GM12878 (cell line): ENCODE results near the gene UBA7. TPM values are rescaled to one million over a fixed set of nuclear protein-coding genes. Genes with fewer than 3 reads are reported as not detected.
A peak's percentile ranks its signal among the peaks of the same experiment; 100 is the strongest.

Experiments used
- ATF7 ChIP-seq: fragments of 450-650 bp; IDR thresholded peaks from 2 replicates; pipeline ENCODE4 v1.6.1; 2016; ENCODE audit warnings: low read depth, mild to moderate bottlenecking
- CEBPB ChIP-seq, 2 experiments: fragments of 150-350 bp in 1 of 2; IDR thresholded peaks; 2 replicates each; pipeline ENCODE4 v1.6.1; 2012 to 2014; ENCODE audit warnings: low read depth in 2 of 2, low read length in 2 of 2, borderline replicate concordance in 1 of 2, inconsistent platforms in 1 of 2
- CHD1 ChIP-seq: IDR thresholded peaks from 2 replicates; pipeline ENCODE4 v1.6.1; 2012; ENCODE audit warnings: low read depth, low read length, improper control_type of control experiment
- CHD4 ChIP-seq: fragments of 200-600 bp; sonication (generic); IDR thresholded peaks from 2 replicates; pipeline ENCODE4 v1.6.1; 2016; ENCODE audit warnings: mild to moderate bottlenecking
- FOXK2 ChIP-seq: fragments of 450-650 bp; IDR thresholded peaks from 2 replicates; pipeline ENCODE4 v1.6.1; 2017; ENCODE audit warnings: mild to moderate bottlenecking, moderate library complexity
- IRF4 ChIP-seq: IDR thresholded peaks from 2 replicates; pipeline ENCODE4 v1.6.1; 2011; ENCODE audit warnings: low read depth, low read length
- MEF2A ChIP-seq: IDR thresholded peaks from 2 replicates; pipeline ENCODE4 v1.6.1; 2011; ENCODE audit warnings: low read depth, mild to moderate bottlenecking, low read length, moderate library complexity; ENCODE audit not compliant: insufficient read depth
- MXI1 ChIP-seq: fragments of 150-350 bp; IDR thresholded peaks from 2 replicates; pipeline ENCODE4 v1.6.1; 2011; ENCODE audit warnings: low read depth, mild to moderate bottlenecking, inconsistent platforms, low read length, improper control_type of control experiment
- NKRF ChIP-seq: fragments of 450-650 bp; conservative IDR thresholded peaks from 2 replicates; pipeline ENCODE4 v1.6.1; 2017; ENCODE audit warnings: mild to moderate bottlenecking, moderate library complexity
- NR2C1 ChIP-seq: fragments of 450-650 bp; IDR thresholded peaks from 2 replicates; pipeline ENCODE4 v1.6.1; 2017; ENCODE audit warnings: antibody characterized with exemption, mild to moderate bottlenecking, moderate library complexity
- RFX5 ChIP-seq: IDR thresholded peaks from 2 replicates; pipeline ENCODE4 v1.6.1; 2011; ENCODE audit warnings: low read depth, low read length, improper control_type of control experiment
- SMC3 ChIP-seq: IDR thresholded peaks from 2 replicates; pipeline ENCODE4 v1.6.1; 2011; ENCODE audit warnings: low read length, improper control_type of control experiment, borderline replicate concordance
- STAT3 ChIP-seq: IDR thresholded peaks from 2 replicates; pipeline ENCODE4 v1.6.1; 2011; ENCODE audit warnings: low read depth, low read length, improper control_type of control experiment
- TBL1XR1 ChIP-seq: IDR thresholded peaks from 2 replicates; pipeline ENCODE4 v1.6.1; 2012; ENCODE audit warnings: low read depth, low read length, improper control_type of control experiment
- TCF12 ChIP-seq: IDR thresholded peaks from 2 replicates; pipeline ENCODE4 v1.6.1; 2011; ENCODE audit warnings: low read depth, mild to moderate bottlenecking, low read length
- WRNIP1 ChIP-seq: IDR thresholded peaks from 2 replicates; pipeline ENCODE4 v1.6.1; 2011; ENCODE audit warnings: low read depth, low read length, improper control_type of control experiment, borderline replicate concordance
- ZBTB33 ChIP-seq: fragments of 450-650 bp; IDR thresholded peaks from 2 replicates; pipeline ENCODE4 v1.6.1; 2017; ENCODE audit warnings: mild to moderate bottlenecking
- polyA plus RNA-seq, 11 experiments: library from polyadenylated mRNA; depleted of rRNA in 4 of 11; unstranded in 6 of 11; stranded (reverse) in 5 of 11; fragments of >200 nt; fragmentation: Nextera tagmentation in 4 of 11; fragmentation: Illumina TruSeq in 1 of 11; extraction: Ambion mirVana in 4 of 11; extraction: Trizol in 1 of 11; gene quantifications; 1 replicate in 1 of 11; 2 replicates in 10 of 11; pipeline versions ENCODE4 v1.2.1 to v1.2.3, GENCODE V29; 2011 to 2016; ENCODE audit warnings: inconsistent platforms in 2 of 11, missing spikeins in 2 of 11, low read depth in 1 of 11
- total RNA-seq, 4 experiments: library from RNA; depleted of rRNA in 3 of 4; stranded (reverse); fragments of >200 nt in 3 of 4; fragmentation: Illumina TruSeq in 1 of 4; extraction: Trizol in 1 of 4; gene quantifications; 2 replicates each; pipeline versions ENCODE4 v1.2.1 to v1.2.3, GENCODE V29; 2013 to 2021
- TF ChIP-seq, protein P1 (sequence below): IDR thresholded peaks from 2 replicates; pipeline ENCODE4 v1.6.1; 2011; ENCODE audit warnings: low read depth, mild to moderate bottlenecking, low read length, moderate library complexity, borderline replicate concordance; ENCODE audit errors: extremely low read depth
- TF ChIP-seq, protein P2 (sequence below): fragments of 450-650 bp; IDR thresholded peaks from 2 replicates; pipeline ENCODE4 v1.6.1; 2016; ENCODE audit warnings: mild to moderate bottlenecking, moderate library complexity, borderline replicate concordance
- TF ChIP-seq, protein P3 (sequence below): IDR thresholded peaks from 2 replicates; pipeline ENCODE4 v1.6.1; 2012; ENCODE audit warnings: low read depth, low read length, improper control_type of control experiment

UBA7 gene
- total and polyA plus RNA-seq, 10 of the 15 experiments (the other 5 are each of a cell fraction or from before 2014, with no cell fraction given), result 11.8 to 116 (median 46.7) TPM

DNA sequence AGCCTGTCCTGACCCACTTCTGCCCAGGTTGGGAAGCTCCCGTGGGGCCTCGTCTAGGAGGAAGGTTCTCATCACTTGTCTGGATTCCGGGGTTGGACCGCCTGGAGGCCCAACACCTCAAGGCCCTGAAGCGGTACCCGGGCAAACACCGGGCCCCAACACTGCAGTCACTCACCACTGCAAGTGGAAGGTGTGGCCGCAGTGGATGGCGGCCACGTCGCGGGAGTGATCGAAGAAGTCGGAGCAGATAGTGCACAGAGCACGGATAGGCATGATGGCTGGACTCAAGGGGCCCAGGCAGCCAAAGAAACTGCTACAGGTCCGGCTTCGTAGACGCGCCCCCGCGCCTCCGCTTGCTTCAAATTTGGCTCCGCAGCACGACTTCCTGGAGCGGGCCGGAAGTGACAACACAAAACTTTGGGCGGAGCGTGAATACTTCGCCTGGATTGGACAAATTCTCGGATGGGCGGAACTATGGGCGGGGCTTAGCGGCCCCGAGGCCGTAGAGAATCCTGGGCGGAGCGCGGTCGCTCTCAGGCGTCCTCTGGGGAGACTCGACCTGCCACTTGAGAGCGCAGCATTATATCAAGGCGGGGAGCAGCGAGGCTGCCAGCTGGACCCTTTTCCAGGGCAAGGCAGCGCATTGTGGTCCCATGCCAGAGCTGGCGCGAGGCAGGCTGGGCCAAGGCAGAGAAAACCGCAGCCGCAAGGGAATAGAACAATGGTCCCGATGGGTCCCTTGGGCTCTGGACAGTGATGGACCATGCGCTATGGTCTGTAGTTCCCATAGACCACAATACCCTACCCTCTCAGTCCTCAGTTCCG, 42.6 kb upstream of the UBA7 start, which contains the start of gene TRAIP (continued):
- TF ChIP-seq ZBTB33, result no peak
- TF ChIP-seq SMC3, result no peak
- no peak for TF ChIP-seq MEF2A
- TF ChIP-seq TCF12, result no peak
- TF ChIP-seq, protein P1, sequence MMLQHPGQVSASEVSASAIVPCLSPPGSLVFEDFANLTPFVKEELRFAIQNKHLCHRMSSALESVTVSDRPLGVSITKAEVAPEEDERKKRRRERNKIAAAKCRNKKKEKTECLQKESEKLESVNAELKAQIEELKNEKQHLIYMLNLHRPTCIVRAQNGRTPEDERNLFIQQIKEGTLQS, result no peak
- peak; percentile 95 for TF ChIP-seq MXI1
- TF ChIP-seq NKRF, result peak; percentile 100
- TF ChIP-seq CHD4, result no peak
- TF ChIP-seq, protein P2, sequence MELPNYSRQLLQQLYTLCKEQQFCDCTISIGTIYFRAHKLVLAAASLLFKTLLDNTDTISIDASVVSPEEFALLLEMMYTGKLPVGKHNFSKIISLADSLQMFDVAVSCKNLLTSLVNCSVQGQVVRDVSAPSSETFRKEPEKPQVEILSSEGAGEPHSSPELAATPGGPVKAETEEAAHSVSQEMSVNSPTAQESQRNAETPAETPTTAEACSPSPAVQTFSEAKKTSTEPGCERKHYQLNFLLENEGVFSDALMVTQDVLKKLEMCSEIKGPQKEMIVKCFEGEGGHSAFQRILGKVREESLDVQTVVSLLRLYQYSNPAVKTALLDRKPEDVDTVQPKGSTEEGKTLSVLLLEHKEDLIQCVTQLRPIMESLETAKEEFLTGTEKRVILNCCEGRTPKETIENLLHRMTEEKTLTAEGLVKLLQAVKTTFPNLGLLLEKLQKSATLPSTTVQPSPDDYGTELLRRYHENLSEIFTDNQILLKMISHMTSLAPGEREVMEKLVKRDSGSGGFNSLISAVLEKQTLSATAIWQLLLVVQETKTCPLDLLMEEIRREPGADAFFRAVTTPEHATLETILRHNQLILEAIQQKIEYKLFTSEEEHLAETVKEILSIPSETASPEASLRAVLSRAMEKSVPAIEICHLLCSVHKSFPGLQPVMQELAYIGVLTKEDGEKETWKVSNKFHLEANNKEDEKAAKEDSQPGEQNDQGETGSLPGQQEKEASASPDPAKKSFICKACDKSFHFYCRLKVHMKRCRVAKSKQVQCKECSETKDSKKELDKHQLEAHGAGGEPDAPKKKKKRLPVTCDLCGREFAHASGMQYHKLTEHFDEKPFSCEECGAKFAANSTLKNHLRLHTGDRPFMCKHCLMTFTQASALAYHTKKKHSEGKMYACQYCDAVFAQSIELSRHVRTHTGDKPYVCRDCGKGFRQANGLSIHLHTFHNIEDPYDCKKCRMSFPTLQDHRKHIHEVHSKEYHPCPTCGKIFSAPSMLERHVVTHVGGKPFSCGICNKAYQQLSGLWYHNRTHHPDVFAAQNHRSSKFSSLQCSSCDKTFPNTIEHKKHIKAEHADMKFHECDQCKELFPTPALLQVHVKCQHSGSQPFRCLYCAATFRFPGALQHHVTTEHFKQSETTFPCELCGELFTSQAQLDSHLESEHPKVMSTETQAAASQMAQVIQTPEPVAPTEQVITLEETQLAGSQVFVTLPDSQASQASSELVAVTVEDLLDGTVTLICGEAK, result peak; percentile 97
- TF ChIP-seq WRNIP1, result no peak
- 0 out of 2 replicates have a peak, but pooled peaks have one; percentile 25 for TF ChIP-seq RFX5
- TF ChIP-seq NR2C1, result no peak
- no peak; the same call in 1 of the 2 replicates for TF ChIP-seq FOXK2
- TF ChIP-seq ATF7, result no peak
- no peak for TF ChIP-seq IRF4
- no peak for TF ChIP-seq STAT3
- TF ChIP-seq CHD1, result no peak
- no peak for TF ChIP-seq CEBPB (IDR thresholded peaks at IDR 0.05; ENCODE audit: borderline replicate concordance in 1 of 2, low read depth in 2 of 2, low read length in 2 of 2)
- TF ChIP-seq, protein P3, sequence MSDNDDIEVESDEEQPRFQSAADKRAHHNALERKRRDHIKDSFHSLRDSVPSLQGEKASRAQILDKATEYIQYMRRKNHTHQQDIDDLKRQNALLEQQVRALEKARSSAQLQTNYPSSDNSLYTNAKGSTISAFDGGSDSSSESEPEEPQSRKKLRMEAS, result peak; percentile 83
- no peak for TF ChIP-seq TBL1XR1
